Trophoblast cell (in vitro differentiated cells and primary cell): Measurements from ENCODE around the gene IFI30.

ENCODE experiments used
- DNase-seq, 2 donors: peaks; one replicate each; pipeline ENCODE4 v3.0.0-alpha.2; 2016
- H2AFZ ChIP-seq: 2 replicates; pipeline ENCODE4 v1.6.1; 2013; ENCODE audit warnings: low read length, moderate library complexity, mild to moderate bottlenecking; ENCODE audit not compliant: insufficient read depth, poor library complexity
- H2AK5ac ChIP-seq: 2 replicates; pipeline ENCODE4 v1.6.1; 2013; ENCODE audit warnings: mild to moderate bottlenecking, low read length
- H2BK120ac ChIP-seq: 2 replicates; pipeline ENCODE4 v1.6.1; 2013; ENCODE audit warnings: low read length, mild to moderate bottlenecking, moderate library complexity; ENCODE audit not compliant: insufficient read depth, poor library complexity
- H2BK12ac ChIP-seq: 2 replicates; pipeline ENCODE4 v1.6.1; 2013; ENCODE audit warnings: mild to moderate bottlenecking, low read length, moderate library complexity
- H2BK5ac ChIP-seq: 2 replicates; pipeline ENCODE4 v1.6.1; 2013; ENCODE audit warnings: low read length, low read depth, moderate library complexity, mild to moderate bottlenecking; ENCODE audit not compliant: poor library complexity
- H3K14ac ChIP-seq: 2 replicates; pipeline ENCODE4 v1.6.1; 2013; ENCODE audit warnings: mild to moderate bottlenecking, low read length
- H3K18ac ChIP-seq: 2 replicates; pipeline ENCODE4 v1.6.1; 2013; ENCODE audit warnings: mild to moderate bottlenecking, low read length
- H3K23ac ChIP-seq: 2 replicates; pipeline ENCODE4 v1.6.1; 2013; ENCODE audit warnings: low read length
- H3K27ac ChIP-seq: 2 replicates; pipeline ENCODE4 v1.5.1; 2013; ENCODE audit warnings: low read depth, mild to moderate bottlenecking, inconsistent platforms, low read length, moderate library complexity
- H3K27me3 ChIP-seq: 2 replicates; pipeline ENCODE4 v1.6.1; 2013; ENCODE audit warnings: inconsistent platforms, mild to moderate bottlenecking, low read length, moderate library complexity; ENCODE audit not compliant: insufficient read depth
- H3K36me3 ChIP-seq, 2 experiments: 1 replicate in 1 of 2; 2 replicates in 1 of 2; pipeline ENCODE4 v1.6.1; 2013; ENCODE audit warnings: low read length in 2 of 2, mild to moderate bottlenecking in 2 of 2, moderate library complexity in 1 of 2; ENCODE audit not compliant: insufficient read depth in 2 of 2, control insufficient read depth in 1 of 2
- H3K4ac ChIP-seq: 2 replicates; pipeline ENCODE4 v1.6.1; 2013; ENCODE audit warnings: low read depth, mild to moderate bottlenecking, low read length, moderate library complexity
- H3K4me1 ChIP-seq, 2 experiments: 1 replicate in 1 of 2; 2 replicates in 1 of 2; pipeline ENCODE4 v1.6.1; 2013; ENCODE audit warnings: low read length in 2 of 2, mild to moderate bottlenecking in 2 of 2, moderate library complexity in 1 of 2; ENCODE audit not compliant: insufficient read depth in 2 of 2, control insufficient read depth in 1 of 2
- H3K4me2 ChIP-seq: 2 replicates; pipeline ENCODE4 v1.6.1; 2013; ENCODE audit warnings: inconsistent platforms, mild to moderate bottlenecking, low read length, moderate library complexity
- H3K4me3 ChIP-seq: 2 replicates; pipeline ENCODE4 v1.5.1; 2013; ENCODE audit warnings: mild to moderate bottlenecking, low read depth, low read length, inconsistent platforms
- H3K79me1 ChIP-seq: one replicate; pipeline ENCODE4 v1.6.1; 2013; ENCODE audit warnings: low read length
- H3K79me2 ChIP-seq: 2 replicates; pipeline ENCODE4 v1.6.1; 2013; ENCODE audit warnings: low read length, mild to moderate bottlenecking; ENCODE audit not compliant: control insufficient read depth, insufficient read depth, poor library complexity
- H3K9ac ChIP-seq: 2 replicates; pipeline ENCODE4 v1.6.1; 2013; ENCODE audit warnings: mild to moderate bottlenecking, low read length
- H3K9me3 ChIP-seq: 2 replicates; pipeline ENCODE4 v1.6.1; 2013; ENCODE audit warnings: low read depth, mild to moderate bottlenecking, control low read depth, inconsistent platforms, low read length; ENCODE audit not compliant: insufficient read depth
- H4K12ac ChIP-seq: 2 replicates; pipeline ENCODE4 v1.6.1; 2013; ENCODE audit warnings: low read depth, mild to moderate bottlenecking, low read length, moderate library complexity
- H4K8ac ChIP-seq: 2 replicates; pipeline ENCODE4 v1.6.1; 2013; ENCODE audit warnings: low read depth, mild to moderate bottlenecking, low read length, moderate library complexity
- H4K91ac ChIP-seq: one replicate; pipeline ENCODE4 v1.6.1; 2013; ENCODE audit warnings: low read depth, mild to moderate bottlenecking, low read length, moderate library complexity
- WGBS: extraction: QIAGEN DNeasy Blood & Tissue Kit; methylation state at CpG from one replicate; pipeline ENCODE4 v1.1.7; 2013; ENCODE audit warnings: missing lambda C conversion rate; ENCODE audit not compliant: insufficient read length, insufficient coverage; ENCODE audit errors: extremely low coverage; 5-methylcytosine and 5-hydroxymethylcytosine counted together

IFI30 gene

DNA sequence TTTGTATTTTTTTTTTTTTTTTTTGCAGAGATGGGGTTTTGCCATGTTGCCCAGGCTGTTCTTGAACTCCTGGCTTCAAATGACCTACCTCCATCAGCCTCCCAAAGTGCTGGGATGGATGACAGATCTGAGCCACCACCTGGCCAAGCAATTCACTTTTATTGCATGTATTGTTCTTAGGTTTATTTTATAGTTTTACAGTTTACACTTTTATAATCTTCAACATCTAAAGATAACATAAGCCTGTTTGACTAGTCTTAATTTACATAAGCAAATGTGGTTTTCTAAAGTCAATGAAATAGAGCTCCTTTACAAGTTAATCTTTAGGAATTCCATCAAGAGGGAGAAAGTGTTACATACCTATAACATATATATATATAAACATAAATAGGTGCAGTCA lies 9.9 kb downstream of the IFI30 start:
- Histone ChIP-seq H2BK120ac (no peak overlapping the region), H3K18ac (no peak overlapping the region), H3K9me3 (no peaks in the 10 kb centered on the region), H3K4me2 (no peak overlapping the region), H3K23ac (no peak overlapping the region), H3K79me2 (no peaks in the 10 kb centered on the region), H3K36me3 (no peaks in the 10 kb centered on the region), H3K9ac (no peak overlapping the region), H2BK5ac (no peak overlapping the region), H3K27me3 (no peaks in the 10 kb centered on the region), H4K91ac (no peak overlapping the region), H3K14ac (no peak overlapping the region), H2AK5ac (no peak overlapping the region), H3K4ac (no peak overlapping the region), H4K12ac (no peak overlapping the region), H3K4me3 (no peak overlapping the region), H3K4me1 (no peaks in the 10 kb centered on the region), H4K8ac (no peak overlapping the region), H3K79me1 (no peaks in the 10 kb centered on the region), H2AFZ (no peak overlapping the region), H3K27ac (no peak overlapping the region), H2BK12ac (no peak overlapping the region)
- DNase-seq, result no peak

DNA sequence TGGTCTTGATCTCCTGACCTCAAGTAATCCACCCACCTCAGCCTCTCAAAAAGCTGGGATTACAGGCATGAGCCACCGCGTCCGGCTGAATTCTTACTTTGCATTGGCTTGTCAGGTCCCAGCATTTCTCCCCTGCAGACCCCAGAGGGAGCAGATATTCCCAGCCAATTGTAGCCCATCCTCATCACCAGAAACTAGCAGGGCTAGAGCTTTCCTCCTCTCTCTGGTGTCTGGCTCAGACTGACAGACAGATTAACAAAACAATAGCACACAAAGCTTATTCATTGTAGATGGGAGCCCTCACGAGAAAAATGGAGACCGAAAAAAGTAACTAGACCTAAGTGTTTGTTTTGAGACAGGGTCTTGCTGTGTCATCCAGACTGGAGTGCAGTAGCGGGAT lies 11.9 kb downstream of the IFI30 start:
- no peak overlapping the region for H3K23ac ChIP-seq
- H3K18ac ChIP-seq, result no peak overlapping the region
- no peak overlapping the region for H3K4me3 ChIP-seq
- H3K79me1 ChIP-seq, result no peaks in the 10 kb centered on the region
- H3K9ac ChIP-seq, result no peak overlapping the region
- no peak overlapping the region for H3K27ac ChIP-seq
- H2AFZ ChIP-seq, result no peak overlapping the region
- no peaks in the 10 kb centered on the region for H3K36me3 ChIP-seq
- H4K8ac ChIP-seq, result no peak overlapping the region
- no peak overlapping the region for H3K14ac ChIP-seq
- no peak overlapping the region for H2BK5ac ChIP-seq
- H2AK5ac ChIP-seq, result no peak overlapping the region
- H3K4ac ChIP-seq, result no peak overlapping the region
- H3K9me3 ChIP-seq, result no peaks in the 10 kb centered on the region
- H3K4me1 ChIP-seq, result no peaks in the 10 kb centered on the region
- no peak overlapping the region for H3K4me2 ChIP-seq
- H3K79me2 ChIP-seq, result no peaks in the 10 kb centered on the region
- DNase-seq, result no peak
- H4K12ac ChIP-seq, result no peak overlapping the region
- no CpG with 5 or more reads among the region's 6 CpGs for WGBS
- H3K27me3 ChIP-seq, result no peaks in the 10 kb centered on the region
- H4K91ac ChIP-seq, result no peak overlapping the region
- H2BK120ac ChIP-seq, result no peak overlapping the region
- H2BK12ac ChIP-seq, result no peak overlapping the region

DNA sequence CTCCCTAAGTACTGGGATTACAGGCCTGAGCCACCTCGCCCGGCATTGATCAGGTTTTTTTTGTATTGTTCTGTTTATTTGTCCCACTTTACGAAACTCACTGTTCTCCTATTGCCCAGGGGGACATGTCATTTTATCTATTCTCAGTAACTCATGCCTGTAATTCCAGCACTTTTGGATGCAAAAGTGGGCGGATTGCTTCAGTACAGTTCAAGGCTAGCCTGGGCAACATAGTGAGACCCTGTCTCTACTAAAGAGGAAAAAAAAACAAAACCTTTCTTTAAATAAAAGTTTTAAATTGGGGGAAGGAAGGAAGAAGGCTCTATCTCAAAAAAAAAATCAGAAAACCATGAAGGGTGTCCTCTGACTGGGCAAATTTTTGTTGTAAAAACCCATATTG lies 16.7 kb downstream of the IFI30 start:
- H2BK120ac ChIP-seq, result no peak overlapping the region
- H3K18ac ChIP-seq, result no peak overlapping the region
- no peak overlapping the region for H2BK12ac ChIP-seq
- peaks cover 6% of the 10 kb centered on the region for H3K79me2 ChIP-seq
- H3K79me1 ChIP-seq, result peaks cover 6% of the 10 kb centered on the region
- no peak overlapping the region for H4K91ac ChIP-seq
- WGBS, result no CpG with 5 or more reads among the region's 4 CpGs
- H4K8ac ChIP-seq, result no peak overlapping the region
- peaks cover 3 to 4% of the 10 kb centered on the region in 2 experiments for H3K36me3 ChIP-seq
- DNase-seq, result peak; percentile 21 to 55
- H3K27ac ChIP-seq, result no peak overlapping the region
- H3K4ac ChIP-seq, result no peak overlapping the region
- H3K4me3 ChIP-seq, result no peak overlapping the region
- H3K4me1 ChIP-seq, result peaks cover 15 to 17% of the 10 kb centered on the region in 2 experiments
- no peak overlapping the region for H2BK5ac ChIP-seq
- H3K9me3 ChIP-seq, result no peaks in the 10 kb centered on the region
- no peak overlapping the region for H4K12ac ChIP-seq
- no peak overlapping the region for H3K14ac ChIP-seq
- H3K27me3 ChIP-seq, result no peaks in the 10 kb centered on the region
- H2AFZ ChIP-seq, result no peak overlapping the region
- H3K4me2 ChIP-seq, result no peak overlapping the region
- no peak overlapping the region for H3K9ac ChIP-seq
- no peak overlapping the region for H2AK5ac ChIP-seq
- no peak overlapping the region for H3K23ac ChIP-seq

DNA sequence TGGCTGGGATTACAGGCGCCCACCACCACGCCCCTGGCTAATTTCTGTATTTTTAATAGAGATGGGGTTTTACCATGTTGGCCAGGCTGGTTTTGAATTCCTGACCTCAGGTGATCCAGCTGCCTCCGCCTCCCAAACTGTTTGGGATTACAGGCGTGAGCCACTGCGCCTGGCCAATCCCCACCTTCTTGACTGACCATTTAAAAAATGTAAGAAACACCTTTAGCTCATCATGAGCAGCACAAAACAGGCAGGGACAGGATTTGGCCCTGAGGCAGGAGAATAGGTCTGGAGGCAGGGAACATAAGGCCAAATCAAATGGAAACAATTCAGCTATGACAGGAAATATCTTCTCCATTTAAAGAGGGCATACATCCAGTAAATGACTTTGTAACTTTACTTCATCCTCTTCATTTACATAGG lies 18.0 kb downstream of the IFI30 start:
- WGBS, result no CpG with 5 or more reads among the region's 5 CpGs
- Histone ChIP-seq H4K91ac (no peak overlapping the region), H4K8ac (no peak overlapping the region), H3K4me1 (peaks cover 15 to 17% of the 10 kb centered on the region in 2 experiments), H2BK12ac (no peak overlapping the region), H2BK120ac (no peak overlapping the region), H3K4me3 (no peak overlapping the region), H3K23ac (no peak overlapping the region), H3K79me2 (peaks cover 6% of the 10 kb centered on the region), H3K18ac (no peak overlapping the region), H3K9me3 (no peaks in the 10 kb centered on the region), H2AFZ (no peak overlapping the region), H2AK5ac (no peak overlapping the region), H4K12ac (no peak overlapping the region), H3K27me3 (no peaks in the 10 kb centered on the region), H3K79me1 (peaks cover 6% of the 10 kb centered on the region), H2BK5ac (no peak overlapping the region), H3K36me3 (peaks cover 11 to 12% of the 10 kb centered on the region in 2 experiments), H3K4me2 (no peak overlapping the region), H3K27ac (no peak overlapping the region), H3K9ac (no peak overlapping the region), H3K14ac (no peak overlapping the region), H3K4ac (no peak overlapping the region)
- peak; percentile 86 to 91 for DNase-seq
